WTC11 (cell line): ENCODE results near the gene FEZF1. TPM values are rescaled to one million over a fixed set of nuclear protein-coding genes. Genes with fewer than 3 reads are reported as not detected.
A peak's percentile ranks its signal among the peaks of the same experiment; 100 is the strongest.

Experiments
- ATAC-seq: fragments of 200-7000 bp; cut with Tn5 transposase; 2 replicates; pipeline ENCODE4 v1.10.0; 2021; ENCODE audit warnings: mild to moderate bottlenecking, moderate library complexity
- CTCF ChIA-PET: fragments of 300-600 bp; sonication (Branson Sonifier 250); formaldehyde crosslinking; loops from one replicate; lab custom pipeline; 2021; ENCODE audit warnings: antibody characterized with exemption; lab: Charles Lee
- POLR2A ChIA-PET: fragments of 350-600 bp; sonication (Branson Sonifier 250); formaldehyde crosslinking; loops from one replicate; lab custom pipeline; 2021; ENCODE audit warnings: antibody characterized with exemption; lab: Charles Lee
- DNase-seq: peaks from one replicate; pipeline ENCODE4 v3.0.0; 2021; ENCODE audit warnings: low spot score
- H3K27ac Mint-ChIP-seq: 2 replicates; pipeline ENCODE4 v1.8.0; 2021; ENCODE audit warnings: mixed read lengths
- H3K27me3 Mint-ChIP-seq: 2 replicates; pipeline ENCODE4 v1.8.0; 2021; ENCODE audit warnings: low read depth, mild to moderate bottlenecking, moderate library complexity, mixed read lengths
- H3K36me3 Mint-ChIP-seq: 2 replicates; pipeline ENCODE4 v1.8.0; 2021; ENCODE audit warnings: mixed read lengths
- H3K4me1 Mint-ChIP-seq: 2 replicates; pipeline ENCODE4 v1.8.0; 2022; ENCODE audit warnings: mixed read lengths
- H3K4me3 Mint-ChIP-seq: 2 replicates; pipeline ENCODE4 v1.8.0; 2021; ENCODE audit warnings: mild to moderate bottlenecking, moderate library complexity, mixed read lengths
- H3K9me3 Mint-ChIP-seq: 2 replicates; pipeline ENCODE4 v1.8.0; 2021; ENCODE audit warnings: mixed read lengths
- ATF2 ChIP-seq: sonication (generic); formaldehyde crosslinking; IDR thresholded peaks from 2 replicates; pipeline ENCODE4 v1.8.1; 2022; ENCODE audit warnings: low read depth, missing genetic modification reagents, borderline replicate concordance
- CBFB ChIP-seq: sonication (generic); formaldehyde crosslinking; IDR thresholded peaks from 2 replicates; pipeline ENCODE4 v1.8.1; 2022; ENCODE audit warnings: mild to moderate bottlenecking, low read depth, missing genetic modification reagents
- CREB1 ChIP-seq: sonication (generic); formaldehyde crosslinking; IDR thresholded peaks from 2 replicates; pipeline ENCODE4 v1.8.0; 2023; ENCODE audit warnings: mild to moderate bottlenecking, missing genetic modification reagents
- CREM ChIP-seq: sonication (generic); formaldehyde crosslinking; IDR thresholded peaks from 2 replicates; pipeline ENCODE4 v1.8.1; 2022; ENCODE audit warnings: mild to moderate bottlenecking, missing genetic modification reagents, moderate library complexity
- ESRRA ChIP-seq: sonication (generic); formaldehyde crosslinking; IDR thresholded peaks from 2 replicates; pipeline ENCODE4 v1.8.1; 2022; ENCODE audit warnings: mild to moderate bottlenecking, missing genetic modification reagents, borderline replicate concordance
- FOXJ3 ChIP-seq: sonication (generic); formaldehyde crosslinking; IDR thresholded peaks from 2 replicates; pipeline ENCODE4 v1.9.0; 2021; ENCODE audit warnings: missing genetic modification reagents, mild to moderate bottlenecking, borderline replicate concordance
- GABPB1 ChIP-seq: sonication (generic); formaldehyde crosslinking; IDR thresholded peaks from 2 replicates; pipeline ENCODE4 v1.8.1; 2023; ENCODE audit warnings: mild to moderate bottlenecking, missing genetic modification reagents
- GTF2I ChIP-seq: fragments of 250-450 bp; sonication (Bioruptor Pico); conservative IDR thresholded peaks from 2 replicates; pipeline ENCODE4 v1.4.0; 2021; ENCODE audit warnings: mild to moderate bottlenecking
- IRF2 ChIP-seq: sonication (generic); formaldehyde crosslinking; IDR thresholded peaks from 2 replicates; pipeline ENCODE4 v1.8.0; 2022; ENCODE audit warnings: low read depth, missing genetic modification reagents, borderline replicate concordance
- MXD4 ChIP-seq: fragments of 250-450 bp; sonication (Bioruptor Pico); IDR thresholded peaks from 2 replicates; pipeline ENCODE4 v1.8.0; 2021; ENCODE audit warnings: mild to moderate bottlenecking, moderate library complexity, borderline replicate concordance
- MYBL2 ChIP-seq: sonication (generic); formaldehyde crosslinking; IDR thresholded peaks from 2 replicates; pipeline ENCODE4 v1.8.1; 2023; ENCODE audit warnings: mild to moderate bottlenecking, moderate library complexity, missing genetic modification reagents
- PREB ChIP-seq: sonication (generic); formaldehyde crosslinking; IDR thresholded peaks from 2 replicates; pipeline ENCODE4 v1.8.1; 2022; ENCODE audit warnings: mild to moderate bottlenecking, missing genetic modification reagents, moderate library complexity, borderline replicate concordance
- RELA ChIP-seq: sonication (generic); formaldehyde crosslinking; IDR thresholded peaks from 2 replicates; pipeline ENCODE4 v1.8.1; 2022; ENCODE audit warnings: missing genetic modification reagents, mild to moderate bottlenecking, borderline replicate concordance
- RORB ChIP-seq: fragments of 250-450 bp; sonication (Bioruptor Pico); IDR thresholded peaks from 2 replicates; pipeline ENCODE4 v1.9.0; 2021; ENCODE audit warnings: mild to moderate bottlenecking
- SOX15 ChIP-seq: fragments of 250-450 bp; sonication (Bioruptor Pico); IDR thresholded peaks from 2 replicates; pipeline ENCODE4 v1.9.0; 2021; ENCODE audit warnings: mild to moderate bottlenecking
- SP1 ChIP-seq: sonication (generic); formaldehyde crosslinking; conservative IDR thresholded peaks from 2 replicates; pipeline ENCODE4 v1.8.1; 2022; ENCODE audit warnings: missing genetic modification reagents
- TCF7 ChIP-seq: sonication (generic); formaldehyde crosslinking; IDR thresholded peaks from 2 replicates; pipeline ENCODE4 v1.8.0; 2022; ENCODE audit warnings: mild to moderate bottlenecking, low read depth, missing genetic modification reagents, moderate library complexity
- TEAD4 ChIP-seq: sonication (generic); formaldehyde crosslinking; IDR thresholded peaks from 2 replicates; pipeline ENCODE4 v1.8.0; 2022; ENCODE audit warnings: mild to moderate bottlenecking, missing genetic modification reagents
- ZBTB43 ChIP-seq: sonication (generic); formaldehyde crosslinking; IDR thresholded peaks from 2 replicates; pipeline ENCODE4 v1.8.1; 2023; ENCODE audit warnings: mild to moderate bottlenecking, missing genetic modification reagents
- ZNF121 ChIP-seq: sonication (generic); formaldehyde crosslinking; IDR thresholded peaks from 2 replicates; pipeline ENCODE4 v1.8.0; 2023; ENCODE audit warnings: missing genetic modification reagents
- ZNF138 ChIP-seq: sonication (generic); formaldehyde crosslinking; conservative IDR thresholded peaks from 2 replicates; pipeline ENCODE4 v1.8.1; 2022; ENCODE audit warnings: mild to moderate bottlenecking, moderate library complexity, missing genetic modification reagents
- ZNF219 ChIP-seq: sonication (generic); formaldehyde crosslinking; IDR thresholded peaks from 2 replicates; pipeline ENCODE4 v1.8.0; 2023; ENCODE audit warnings: missing genetic modification reagents, mild to moderate bottlenecking, borderline replicate concordance
- ZNF263 ChIP-seq: sonication (generic); formaldehyde crosslinking; IDR thresholded peaks from 2 replicates; pipeline ENCODE4 v1.8.1; 2022; ENCODE audit warnings: low read depth, mild to moderate bottlenecking, moderate library complexity, missing genetic modification reagents
- ZNF423 ChIP-seq: fragments of 250-450 bp; sonication (Bioruptor Pico); IDR thresholded peaks from 2 replicates; pipeline ENCODE4 v2.1.2; 2022; ENCODE audit warnings: mild to moderate bottlenecking, moderate library complexity
- ZNF512 ChIP-seq: sonication (generic); formaldehyde crosslinking; IDR thresholded peaks from 2 replicates; pipeline ENCODE4 v1.8.1; 2022; ENCODE audit warnings: missing genetic modification reagents, borderline replicate concordance
- ZNF532 ChIP-seq: fragments of 250-450 bp; sonication (Bioruptor Pico); IDR thresholded peaks from 2 replicates; pipeline ENCODE4 v1.9.0; 2021; ENCODE audit warnings: mild to moderate bottlenecking, borderline replicate concordance
- total RNA-seq: library from RNA; stranded (reverse); gene quantifications from 3 replicates; pipeline ENCODE4 v1.2.3, GENCODE V29; 2021
- TF ChIP-seq, protein P1 (sequence below): sonication (generic); formaldehyde crosslinking; IDR thresholded peaks from 2 replicates; pipeline ENCODE4 v1.8.0; 2022; ENCODE audit warnings: mild to moderate bottlenecking, missing genetic modification reagents

FEZF1 gene
- total RNA-seq, 1 experiment from 2014 or later = 20.0 TPM

DNA sequence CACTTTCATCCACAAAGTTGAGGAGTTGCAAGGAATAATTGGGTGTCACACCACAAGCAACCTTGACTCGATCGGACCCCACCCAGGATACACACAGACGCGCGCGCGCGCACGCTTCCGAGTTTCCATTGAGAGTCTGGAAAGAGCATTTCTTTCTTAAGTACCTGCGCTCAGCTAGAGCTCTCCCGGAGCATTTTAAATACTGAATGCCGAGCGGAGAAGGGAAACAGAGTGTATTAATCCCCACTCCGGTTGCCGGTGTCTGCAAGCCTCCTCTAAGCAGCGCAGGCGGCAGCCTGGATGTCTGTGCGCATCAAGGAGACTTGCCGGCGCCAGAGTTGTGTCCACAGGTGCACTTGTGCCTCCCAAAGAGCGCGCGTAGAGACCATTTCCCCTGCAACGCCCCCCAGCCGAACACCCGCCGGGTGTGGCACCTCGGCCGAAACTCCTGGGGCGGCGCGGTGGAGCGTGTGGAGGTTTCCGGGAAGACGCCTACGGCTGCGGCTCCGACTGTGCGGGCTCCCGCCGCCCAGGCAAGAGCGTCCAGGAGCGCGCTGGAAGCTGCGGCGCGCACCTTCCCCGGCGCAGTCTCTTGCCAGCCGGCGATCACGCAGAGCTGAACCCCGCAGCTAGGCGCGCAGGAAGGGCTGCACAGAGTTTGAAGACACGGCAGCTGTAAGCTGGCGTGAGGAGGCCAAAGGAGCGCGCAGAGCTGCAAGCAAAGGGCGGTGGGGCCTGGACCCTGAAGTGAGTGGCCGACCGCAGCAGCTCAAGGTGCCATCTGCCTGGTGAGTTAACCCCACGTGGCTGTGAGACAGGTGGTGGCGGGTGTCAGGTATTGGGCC is 1.1 kb upstream of the FEZF1 start:
- DNase-seq = peak; percentile 64
- peak; percentile 2 for ATAC-seq
- Mint-ChIP-seq H3K27ac (peak overlapping the region; percentile 89), H3K9me3 (no peaks in the 10 kb centered on the region), H3K4me3 (peak overlapping the region; percentile 92), H3K27me3 (peaks cover 91% of the 10 kb centered on the region), H3K36me3 (no peaks in the 10 kb centered on the region), H3K4me1 (peaks cover 52% of the 10 kb centered on the region)
- ChIA-PET POLR2A (interaction anchor here (0.5 to 1.3 kb wide), 6 partner anchors 9 to 498 kb away, joined by 3 to 5 read pairs (median 4); partner anchors contain the start of gene AASS), CTCF (interaction anchor here (0.9 to 2.2 kb wide), 7 partner anchors 10 to 223 kb away, joined by 3 to 6 read pairs (median 4); no protein-coding TSS in a partner anchor)
- no peak for TF ChIP-seq RORB (CRISPR knock-in tag)
- no peak for TF ChIP-seq ZNF512 (CRISPR knock-in tag)
- no peak for TF ChIP-seq CBFB
- no peak for TF ChIP-seq GABPB1 (CRISPR knock-in tag)
- no peak; the same call in 1 of the 2 replicates for TF ChIP-seq SP1 (CRISPR knock-in tag)
- TF ChIP-seq MXD4 (CRISPR knock-in tag) = no peak
- TF ChIP-seq RELA = no peak; the same call in 1 of the 2 replicates
- no peak for TF ChIP-seq ZNF138 (CRISPR knock-in tag)
- no peak for TF ChIP-seq TCF7 (CRISPR knock-in tag)
- no peak for TF ChIP-seq ZNF532 (CRISPR knock-in tag)
- no peak for TF ChIP-seq FOXJ3 (CRISPR knock-in tag)
- TF ChIP-seq CREB1 (CRISPR knock-in tag) = no peak
- TF ChIP-seq GTF2I (CRISPR knock-in tag) = no peak
- TF ChIP-seq ZBTB43 = no peak
- TF ChIP-seq IRF2 (CRISPR knock-in tag) = no peak
- TF ChIP-seq ZNF219 (CRISPR knock-in tag) = no peak
- TF ChIP-seq, protein P1, sequence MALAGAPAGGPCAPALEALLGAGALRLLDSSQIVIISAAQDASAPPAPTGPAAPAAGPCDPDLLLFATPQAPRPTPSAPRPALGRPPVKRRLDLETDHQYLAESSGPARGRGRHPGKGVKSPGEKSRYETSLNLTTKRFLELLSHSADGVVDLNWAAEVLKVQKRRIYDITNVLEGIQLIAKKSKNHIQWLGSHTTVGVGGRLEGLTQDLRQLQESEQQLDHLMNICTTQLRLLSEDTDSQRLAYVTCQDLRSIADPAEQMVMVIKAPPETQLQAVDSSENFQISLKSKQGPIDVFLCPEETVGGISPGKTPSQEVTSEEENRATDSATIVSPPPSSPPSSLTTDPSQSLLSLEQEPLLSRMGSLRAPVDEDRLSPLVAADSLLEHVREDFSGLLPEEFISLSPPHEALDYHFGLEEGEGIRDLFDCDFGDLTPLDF = no peak
- 0 out of 2 replicates have a peak, but pooled peaks have one; percentile 44 for TF ChIP-seq ZNF423 (CRISPR knock-in tag)
- TF ChIP-seq PREB (CRISPR knock-in tag) = no peak
- TF ChIP-seq ZNF263 (CRISPR knock-in tag) = no peak
- no peak for TF ChIP-seq ZNF121
- TF ChIP-seq ATF2 (CRISPR knock-in tag) = no peak
- no peak for TF ChIP-seq SOX15 (CRISPR knock-in tag)
- TF ChIP-seq MYBL2 = no peak
- no peak for TF ChIP-seq CREM (CRISPR knock-in tag)
- no peak for TF ChIP-seq TEAD4 (CRISPR knock-in tag)
- TF ChIP-seq ESRRA (CRISPR knock-in tag) = no peak
